Measurements from ENCODE around the gene LHX3. TPM values are rescaled to one million over a fixed set of nuclear protein-coding genes. Genes with fewer than 3 reads are reported as not detected.

Gene LHX3
- total RNA-seq (2012; rRNA removed) = not detected in 2 replicates
- not detected in 2 replicates for polyA plus RNA-seq (2012; rRNA removed)
- polyA plus RNA-seq (2012; cell fraction: cytosol; rRNA removed) = not detected in 2 replicates
- 0.02 TPM in 1 of 2 replicates, not detected in the other for polyA plus RNA-seq (2012; cell fraction: nucleus; rRNA removed; ENCODE audit: low replicate concordance)
- not detected for Bru-seq, nascent RNA
- BruChase-seq, experiment 1, labeled RNA remaining after a 6-hour chase = not detected
- BruChase-seq, experiment 2, labeled RNA remaining after a 2-hour chase = percentile 8 among the genes with signal in this experiment
- long read RNA-seq = 0 reads

GRCh38 chr9:136204838-136205706 is at the start of gene LHX3:
Gene LHX3, minus strand, starts transcription at chr9:136205128. Its CDS starts 116 bp downstream, at chr9:136205012.
- Histone ChIP-seq H2AK9ac (replicated peaks; ENCODE audit: low read depth, low read length, poor library complexity) (no peak within 1 kb of the TSS), H3K23ac (ENCODE audit: low read depth, low read length) (no peak within 1 kb of the TSS), H2BK15ac (ENCODE audit: low read depth, low read length) (no peak within 1 kb of the TSS), H3K9me3 (ENCODE audit: control insufficient read depth, insufficient read depth, low read length) (no peaks in the 10 kb centered on the region), H3K9ac (ENCODE audit: low read depth, low read length) (no peak within 1 kb of the TSS), H3K18ac (ENCODE audit: low read depth, low read length) (no peak within 1 kb of the TSS), H3K14ac (replicated peaks; ENCODE audit: low read depth, low read length) (no peak within 1 kb of the TSS), H4K91ac (ENCODE audit: insufficient read depth, low read depth, low read length) (no peak within 1 kb of the TSS), H3K56ac (ENCODE audit: extremely low read depth, insufficient read depth, low read length) (no peak within 1 kb of the TSS), H2AK5ac (ENCODE audit: low read depth, low read length) (no peak within 1 kb of the TSS), H3K27ac (ENCODE audit: insufficient read depth, low read length) (no peak within 1 kb of the TSS), H2BK5ac (ENCODE audit: low read depth, low read length, poor library complexity, severe bottlenecking) (no peak within 1 kb of the TSS), H3K27me3 (ENCODE audit: control insufficient read depth, insufficient read depth, low read length) (peaks cover 42% of the 10 kb centered on the region), H3K4me1 (ENCODE audit: control insufficient read depth, insufficient read depth, low read length) (no peaks in the 10 kb centered on the region), H3K9me1 (ENCODE audit: insufficient read depth, low read length) (no peaks in the 10 kb centered on the region), H3K79me1 (ENCODE audit: low read depth in 1 of 2, low read length in 2 of 2) (no peaks in the 10 kb centered on the region), H3K4me2 (ENCODE audit: low read depth, low read length) (no peak within 1 kb of the TSS), H4K8ac (ENCODE audit: low read depth in 2 of 2, low read length in 2 of 2) (no peak within 1 kb of the TSS), H4K5ac (ENCODE audit: low read depth, low read length) (no peak within 1 kb of the TSS), H4K20me1 (ENCODE audit: insufficient read depth, low read length) (peaks cover 25% of the 10 kb centered on the region), H2BK120ac (ENCODE audit: low read depth, low read length) (no peak within 1 kb of the TSS), H3K4ac (ENCODE audit: low read depth, low read length) (no peak within 1 kb of the TSS), H2AFZ (replicated peaks; ENCODE audit: low read length, poor library complexity) (peak within 1 kb of the TSS; percentile 33), H3K36me3 (ENCODE audit: control insufficient read depth, insufficient read depth, low read length) (peaks cover 1% of the 10 kb centered on the region; the same call in 1 of the 2 replicates), H2BK20ac (ENCODE audit: low read depth, low read length) (no peak within 1 kb of the TSS), H3K4me3 (ENCODE audit: insufficient read depth, low read depth, low read length) (no peak within 1 kb of the TSS)
- DNase-seq (no peak), ATAC-seq (ENCODE audit: low read depth) (peak; percentile 85)
- CTCF ChIA-PET = interaction anchor here (0.6 kb wide), 1 partner anchor 1239 kb away, joined by 3 read pairs; no protein-coding TSS in a partner anchor
- no TSS peak for BruUV-seq (replicated peaks)
- WGBS, 2 experiments (ENCODE audit: extremely low coverage in 2 of 2, insufficient read length in 1 of 2) = 9% methylated on average over 35 of the region's 70 CpGs; no CpG with 5 or more reads in 1 of the 2 experiments
- TF ChIP-seq SMC3 (IDR thresholded peaks at IDR 0.05; ENCODE audit: low read depth, low read length) (no peak), RAD21 (IDR thresholded peaks at IDR 0.05; ENCODE audit: low read length) (no peak), MAZ (IDR thresholded peaks at IDR 0.05; ENCODE audit: borderline replicate concordance, low read depth, low read length) (peak; percentile 38; the same call in 1 of the 2 replicates), RCOR1 (IDR thresholded peaks at IDR 0.05; ENCODE audit: insufficient replicate concordance, low read length) (no peak)
- POLR2A ChIA-PET (ENCODE audit: unreplicated experiment) = no interaction called here
- in situ Hi-C loops (cut with MboI; ENCODE audit: low sequenced_read_pairs) (no loop called here), dilution Hi-C loops (cut with HindIII; ENCODE audit: low sequenced_read_pairs, unreplicated experiment) (no loop called here), intact Hi-C loops (cut with micrococcal nuclease) (no loop called here)

Measured in IMR-90 (cell line).